A549 (cell line): ENCODE data around the gene ARAP1. TPM values are rescaled to one million over a fixed set of nuclear protein-coding genes. Genes with fewer than 3 reads are reported as not detected.
A peak's percentile ranks its signal among the peaks of the same experiment; 100 is the strongest.

Source experiments
- ATAC-seq, 2 experiments: fragments of 200-7000 bp in 1 of 2; fragments of >200 bp in 1 of 2; cut with Nextera tagmentation in 1 of 2; cut with Tn5 transposase in 1 of 2; 3 replicates each; pipeline versions ENCODE4 v1.8.0 to v1.9.1; 2018 to 2020; ENCODE audit warnings: mild to moderate bottlenecking in 1 of 2, moderate library complexity in 1 of 2
- CTCF ChIA-PET: fragments of 300-600 bp; sonication (Branson Sonifier 250); formaldehyde crosslinking; extraction: SDS; loops from one replicate; lab custom pipeline; 2021; ENCODE audit warnings: antibody characterized with exemption, inconsistent platforms; lab: Yijun Ruan, JAX
- POLR2A ChIA-PET: fragments of 350-600 bp; formaldehyde crosslinking; extraction: SDS; loops from one replicate; lab custom pipeline; 2021; ENCODE audit warnings: antibody characterized with exemption, inconsistent platforms; lab: Yijun Ruan, JAX
- DNase-seq, 2 experiments: peaks; one replicate each; pipeline versions ENCODE4 v3.0.0 to v3.0.0-alpha.2; 2011 to 2016; ENCODE audit warnings: low read depth in 1 of 2, low spot score in 1 of 2
- FAIRE-seq: peaks from 2 replicates; lab custom pipeline; 2011; peaks lifted over from hg19 to GRCh38; lab: Jason Lieb, UNC
- H3K27ac ChIP-seq, 2 experiments: fragments of >200 bp; sonication (Bioruptor Twin); formaldehyde crosslinking; 3 replicates each; pipeline ENCODE4 v1.5.1; 2016 to 2017
- H3K4me1 ChIP-seq: fragments of >200 bp; sonication (Bioruptor Twin); formaldehyde crosslinking; 3 replicates; pipeline ENCODE4 v1.6.1; 2016
- H3K4me2 ChIP-seq: fragments of >200 bp; sonication (Bioruptor Twin); formaldehyde crosslinking; 3 replicates; pipeline ENCODE4 v1.6.1; 2016
- H3K4me3 ChIP-seq: fragments of >200 bp; sonication (Bioruptor Twin); formaldehyde crosslinking; 3 replicates; pipeline ENCODE4 v1.5.1; 2016
- H3K9me3 ChIP-seq: fragments of >200 bp; sonication (Bioruptor Twin); formaldehyde crosslinking; 3 replicates; pipeline ENCODE4 v1.6.1; 2016
- BHLHE40 ChIP-seq: IDR thresholded peaks from 2 replicates; pipeline ENCODE4 v1.6.1; 2012; ENCODE audit warnings: low read depth, low read length, inconsistent platforms
- CBX8 ChIP-seq: fragments of 200-600 bp; sonication (generic); IDR thresholded peaks from 2 replicates; pipeline ENCODE4 v1.6.1; 2016
- CHD4 ChIP-seq: fragments of 200-600 bp; sonication (generic); IDR thresholded peaks from 2 replicates; pipeline ENCODE4 v1.6.1; 2016; ENCODE audit warnings: antibody characterized with exemption, mild to moderate bottlenecking, borderline replicate concordance
- EHMT2 ChIP-seq: fragments of 200-600 bp; sonication (generic); IDR thresholded peaks from 2 replicates; pipeline ENCODE4 v1.6.1; 2016; ENCODE audit warnings: antibody characterized with exemption, low read depth, mild to moderate bottlenecking, moderate library complexity
- EP300 ChIP-seq, 2 experiments: fragments of >200 bp; sonication (Bioruptor Twin); formaldehyde crosslinking; IDR thresholded peaks; 2 replicates in 1 of 2; 3 replicates in 1 of 2; pipeline ENCODE4 v1.6.1; 2016 to 2017
- FOSB ChIP-seq: fragments of 250-450 bp; sonication (Bioruptor Pico); IDR thresholded peaks from 2 replicates; pipeline ENCODE4 v1.5.0; 2020; ENCODE audit warnings: mild to moderate bottlenecking, moderate library complexity
- FOSL2 ChIP-seq, 2 experiments: fragments of 450-650 bp in 1 of 2; fragments of >200 bp in 1 of 2; sonication (Bioruptor Twin) in 1 of 2; formaldehyde crosslinking; IDR thresholded peaks; 2 replicates each; pipeline versions ENCODE4 v1.5.0 to v1.6.1; 2016 to 2020; ENCODE audit warnings: mild to moderate bottlenecking in 1 of 2, moderate library complexity in 1 of 2
- FOXS1 ChIP-seq: fragments of 250-450 bp; sonication (Bioruptor Pico); IDR thresholded peaks from 2 replicates; pipeline ENCODE4 v1.5.0; 2020; ENCODE audit warnings: mild to moderate bottlenecking, moderate library complexity
- GATA3 ChIP-seq: IDR thresholded peaks from 2 replicates; pipeline ENCODE4 v1.6.1; 2012; ENCODE audit warnings: borderline replicate concordance
- HDAC2 ChIP-seq: fragments of 200-600 bp; sonication (generic); IDR thresholded peaks from 2 replicates; pipeline ENCODE4 v1.6.1; 2016
- HOXB13 ChIP-seq: fragments of 250-450 bp; sonication (Bioruptor Pico); IDR thresholded peaks from 2 replicates; pipeline ENCODE4 v1.5.0; 2020; ENCODE audit warnings: low read depth, mild to moderate bottlenecking, moderate library complexity
- HOXB5 ChIP-seq: fragments of 250-450 bp; sonication (Bioruptor Pico); IDR thresholded peaks from 2 replicates; pipeline ENCODE4 v1.5.0; 2020; ENCODE audit warnings: mild to moderate bottlenecking, moderate library complexity
- JUN ChIP-seq, 2 experiments: fragments of >200 bp; sonication (Bioruptor Twin); formaldehyde crosslinking; IDR thresholded peaks; 2 replicates in 1 of 2; 3 replicates in 1 of 2; pipeline ENCODE4 v1.6.1; 2016 to 2017
- JUNB ChIP-seq: fragments of >200 bp; sonication (Bioruptor Twin); formaldehyde crosslinking; IDR thresholded peaks from 2 replicates; pipeline ENCODE4 v1.6.1; 2016
- MAZ ChIP-seq: fragments of 150-350 bp; IDR thresholded peaks from 2 replicates; pipeline ENCODE4 v1.6.1; 2014; ENCODE audit warnings: antibody characterized with exemption, low read depth, low read length, borderline replicate concordance
- MYC ChIP-seq: IDR thresholded peaks from 2 replicates; pipeline ENCODE4 v1.6.1; 2012; ENCODE audit warnings: mild to moderate bottlenecking, inconsistent platforms, low read length, improper control_type of control experiment, borderline replicate concordance
- NPAS2 ChIP-seq: fragments of 250-450 bp; sonication (Bioruptor Pico); IDR thresholded peaks from 2 replicates; pipeline ENCODE4 v1.8.0; 2022; ENCODE audit warnings: mild to moderate bottlenecking, moderate library complexity, borderline replicate concordance
- PHF8 ChIP-seq: fragments of 200-600 bp; sonication (generic); IDR thresholded peaks from 2 replicates; pipeline ENCODE4 v1.6.1; 2016; ENCODE audit warnings: low read depth, mild to moderate bottlenecking, antibody characterized with exemption, moderate library complexity, borderline replicate concordance
- POLR2A ChIP-seq: IDR thresholded peaks from 2 replicates; pipeline ENCODE4 v1.6.1; 2012; ENCODE audit warnings: mild to moderate bottlenecking, low read length
- RAD21 ChIP-seq, 2 experiments: fragments of >200 bp in 1 of 2; sonication (Bioruptor Twin) in 1 of 2; formaldehyde crosslinking in 1 of 2; IDR thresholded peaks in 1 of 2; conservative IDR thresholded peaks in 1 of 2; 2 replicates in 1 of 2; 3 replicates in 1 of 2; pipeline ENCODE4 v1.6.1; 2012 to 2018; ENCODE audit warnings: inconsistent platforms in 1 of 2
- RCOR1 ChIP-seq: fragments of 150-350 bp; IDR thresholded peaks from 2 replicates; pipeline ENCODE4 v1.6.1; 2014; ENCODE audit warnings: antibody characterized with exemption, low read length, low read depth
- SREBF2 ChIP-seq: fragments of 450-650 bp; IDR thresholded peaks from 2 replicates; pipeline ENCODE4 v1.6.1; 2014; ENCODE audit warnings: mild to moderate bottlenecking, moderate library complexity
- TFCP2L1 ChIP-seq: fragments of 250-450 bp; sonication (Bioruptor Pico); IDR thresholded peaks from 2 replicates; pipeline ENCODE4 v1.5.0; 2021; ENCODE audit warnings: mild to moderate bottlenecking
- TP53 ChIP-seq: fragments of 250-450 bp; sonication (Bioruptor Pico); IDR thresholded peaks from 2 replicates; pipeline ENCODE4 v1.5.0; 2021; ENCODE audit warnings: mild to moderate bottlenecking, moderate library complexity
- ZFP36 ChIP-seq: fragments of 450-650 bp; IDR thresholded peaks from 2 replicates; pipeline ENCODE4 v1.6.1; 2014; ENCODE audit warnings: borderline replicate concordance; ENCODE audit not compliant: partially characterized antibody
- ZNF302 ChIP-seq: fragments of 250-450 bp; sonication (Bioruptor Pico); IDR thresholded peaks from 2 replicates; pipeline ENCODE4 v1.9.0; 2021; ENCODE audit warnings: inconsistent platforms, mild to moderate bottlenecking, moderate library complexity
- ZSCAN20 ChIP-seq: fragments of 250-450 bp; sonication (Bioruptor Pico); IDR thresholded peaks from 2 replicates; pipeline ENCODE4 v1.8.0; 2022; ENCODE audit warnings: mild to moderate bottlenecking, moderate library complexity
- WGBS: methylation state at CpG from one replicate; pipeline ENCODE4 v1.1.6; 2017; ENCODE audit errors: missing lambda C conversion rate; 5-methylcytosine and 5-hydroxymethylcytosine counted together
- polyA plus RNA-seq, 4 experiments: library from polyadenylated mRNA; depleted of rRNA in 3 of 4; stranded (reverse); fragments of >200 nt; fragmentation: RNase III in 1 of 4; extraction: RNeasy Plus Mini Kit Qiagen cat#74134 plus additional on column Dnase treatment in 1 of 4; gene quantifications; 2 replicates in 3 of 4; 3 replicates in 1 of 4; pipeline ENCODE4 v1.2.3, GENCODE V29; 2011 to 2017
- TF ChIP-seq, protein P1 (sequence below): fragments of 150-350 bp; IDR thresholded peaks from 2 replicates; pipeline ENCODE4 v1.6.1; 2014; ENCODE audit warnings: low read depth, mild to moderate bottlenecking, low read length
- TF ChIP-seq, protein P2 (sequence below): IDR thresholded peaks from 2 replicates; pipeline ENCODE4 v1.6.1; 2012
- TF ChIP-seq, protein P3 (sequence below): fragments of >200 bp; sonication (Bioruptor Twin); formaldehyde crosslinking; IDR thresholded peaks from 2 replicates; pipeline ENCODE4 v1.6.1; 2016
- TF ChIP-seq, protein P4 (sequence below): IDR thresholded peaks from 2 replicates; pipeline ENCODE4 v1.6.1; 2012; ENCODE audit warnings: low read depth, borderline replicate concordance

The ARAP1 gene
- polyA plus RNA-seq, 2 of the 4 experiments (the other 2 are of a cell fraction) = 29.5 to 30.1 TPM

DNA sequence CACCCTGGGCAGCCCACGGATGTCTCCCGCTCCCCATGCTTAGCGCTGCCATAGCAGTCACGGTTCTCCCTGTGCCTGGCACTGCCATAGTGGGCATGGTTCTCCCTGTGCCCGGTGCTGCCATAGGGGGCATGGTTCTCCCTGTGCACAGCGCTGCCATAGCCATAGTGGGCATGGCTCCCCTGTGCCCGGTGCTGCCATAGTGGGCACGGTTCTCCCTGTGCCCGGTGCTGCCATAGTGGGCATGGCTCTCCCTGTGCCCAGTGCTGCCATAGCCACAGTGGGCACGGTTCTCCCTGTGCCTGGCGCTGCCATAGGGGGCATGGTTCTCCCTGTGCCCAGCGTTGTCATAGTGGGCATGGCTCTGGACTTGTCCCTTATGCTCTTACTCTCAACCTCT, 19.9 kb upstream of the ARAP1 start:
- 73% methylated on average over 5 of the region's 12 CpGs for WGBS
- POLR2A ChIA-PET = no interaction called here
- no peak for ATAC-seq
- Histone ChIP-seq H3K4me1 (peaks cover 7% of the 10 kb centered on the region; the same call in 2 of the 3 replicates), H3K27ac (no peak overlapping the region; a peak in 1 of 6 replicates), H3K4me3 (no peak overlapping the region), H3K9me3 (no peaks in the 10 kb centered on the region), H3K4me2 (no peak overlapping the region)
- DNase-seq = no peak
- FAIRE-seq = no peak
- CTCF ChIA-PET = interaction anchor here (0.7 to 2.4 kb wide), 9 partner anchors 10 to 47 kb away, joined by 3 to 11 read pairs (median 3); partner anchors contain the start of gene STARD10
- TF ChIP-seq TP53 (CRISPR knock-in tag) (no peak), RCOR1 (no peak), RAD21 (conservative IDR thresholded peaks at IDR 0.05 in 1 of 2, IDR thresholded peaks at IDR 0.05 in 1 of 2) (no peak), CHD4 (no peak), HDAC2 (no peak), MYC (no peak), JUNB (no peak), HOXB13 (CRISPR knock-in tag) (no peak), MAZ (no peak), EHMT2 (no peak), ZSCAN20 (CRISPR knock-in tag) (no peak), FOSL2 (IDR thresholded peaks at IDR 0.05) (no peak), FOSL2 (CRISPR knock-in tag; IDR thresholded peaks at IDR 0.05) (no peak), PHF8 (no peak), CBX8 (no peak)
- TF ChIP-seq, protein P1, sequence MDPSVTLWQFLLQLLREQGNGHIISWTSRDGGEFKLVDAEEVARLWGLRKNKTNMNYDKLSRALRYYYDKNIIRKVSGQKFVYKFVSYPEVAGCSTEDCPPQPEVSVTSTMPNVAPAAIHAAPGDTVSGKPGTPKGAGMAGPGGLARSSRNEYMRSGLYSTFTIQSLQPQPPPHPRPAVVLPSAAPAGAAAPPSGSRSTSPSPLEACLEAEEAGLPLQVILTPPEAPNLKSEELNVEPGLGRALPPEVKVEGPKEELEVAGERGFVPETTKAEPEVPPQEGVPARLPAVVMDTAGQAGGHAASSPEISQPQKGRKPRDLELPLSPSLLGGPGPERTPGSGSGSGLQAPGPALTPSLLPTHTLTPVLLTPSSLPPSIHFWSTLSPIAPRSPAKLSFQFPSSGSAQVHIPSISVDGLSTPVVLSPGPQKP = no peak

DNA sequence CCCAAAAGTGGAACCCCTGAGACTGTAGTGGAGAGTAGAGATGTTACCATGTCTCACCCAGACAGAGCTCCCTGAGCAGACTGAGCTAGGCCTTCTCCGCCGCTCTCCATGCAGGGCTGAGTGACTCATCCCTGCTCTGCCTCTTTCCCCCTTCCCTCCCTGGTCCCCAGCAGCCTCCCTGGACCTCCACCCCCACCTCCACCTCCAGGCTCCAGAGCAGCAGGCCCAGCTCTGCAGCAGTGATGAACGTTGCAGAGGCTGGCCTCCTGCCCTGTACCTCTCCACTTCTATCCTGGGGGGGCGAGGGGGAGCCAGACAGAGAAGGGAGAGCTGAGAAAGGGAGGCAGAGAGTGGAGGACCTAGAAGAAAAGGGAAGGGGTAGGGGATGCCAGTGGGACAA, 19.3 kb upstream of the ARAP1 start:
- Histone ChIP-seq H3K4me2 (no peak overlapping the region), H3K4me1 (peaks cover 7% of the 10 kb centered on the region; the same call in 2 of the 3 replicates), H3K27ac (peak overlapping the region in 1 of 2 experiments; percentile 24; a peak in 1 of 6 replicates), H3K9me3 (no peaks in the 10 kb centered on the region), H3K4me3 (no peak overlapping the region)
- 57% methylated on average over 2 of the region's 4 CpGs for WGBS
- FAIRE-seq = no peak
- TF ChIP-seq, protein P1 = no peak
- TF ChIP-seq, protein P2, sequence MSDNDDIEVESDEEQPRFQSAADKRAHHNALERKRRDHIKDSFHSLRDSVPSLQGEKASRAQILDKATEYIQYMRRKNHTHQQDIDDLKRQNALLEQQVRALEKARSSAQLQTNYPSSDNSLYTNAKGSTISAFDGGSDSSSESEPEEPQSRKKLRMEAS = no peak
- TF ChIP-seq TFCP2L1 (no peak), SREBF2 (no peak)
- no peak for DNase-seq
- peak in 1 of 2 experiments; percentile 29; a peak in 2 of 6 replicates for ATAC-seq
- POLR2A ChIA-PET = interaction anchor here (0.5 kb wide), 1 partner anchor 10 kb away, joined by 4 read pairs; no protein-coding TSS in a partner anchor
- CTCF ChIA-PET = interaction anchor here (0.5 to 2.4 kb wide), 9 partner anchors 13 to 46 kb away, joined by 3 to 11 read pairs (median 3); partner anchors contain the start of gene STARD10

DNA sequence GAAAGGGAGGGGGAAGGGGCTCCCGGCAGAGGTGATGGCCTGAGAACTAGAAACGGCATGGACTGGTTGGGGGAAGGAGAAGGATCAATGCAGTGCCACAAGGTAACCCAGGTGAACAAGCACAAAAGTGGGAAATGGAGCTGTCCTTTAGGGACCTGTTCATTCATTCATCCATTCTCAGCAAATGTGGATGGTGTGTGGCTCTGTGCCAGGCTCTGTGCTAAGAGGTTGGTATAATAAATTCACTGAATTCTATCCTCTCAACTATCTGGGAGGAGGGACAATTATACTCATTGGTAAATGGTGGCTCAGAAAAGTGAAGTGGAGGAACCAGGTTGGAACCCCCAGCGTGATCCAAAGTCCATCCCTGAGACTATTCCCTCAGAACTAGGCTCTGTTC, 18.6 kb upstream of the ARAP1 start:
- TF ChIP-seq ZSCAN20 (CRISPR knock-in tag) (no peak), GATA3 (no peak), HOXB5 (CRISPR knock-in tag) (no peak), FOXS1 (CRISPR knock-in tag) (no peak), SREBF2 (no peak), RCOR1 (no peak), CHD4 (no peak), ZFP36 (no peak), EP300 (IDR thresholded peaks at IDR 0.05) (no peak), BHLHE40 (no peak), POLR2A (no peak), NPAS2 (CRISPR knock-in tag) (no peak), TP53 (CRISPR knock-in tag) (no peak), ZNF302 (CRISPR knock-in tag) (no peak), JUN (IDR thresholded peaks at IDR 0.05) (no peak), HDAC2 (no peak), FOSB (CRISPR knock-in tag) (no peak), EHMT2 (no peak)
- TF ChIP-seq, protein P3, sequence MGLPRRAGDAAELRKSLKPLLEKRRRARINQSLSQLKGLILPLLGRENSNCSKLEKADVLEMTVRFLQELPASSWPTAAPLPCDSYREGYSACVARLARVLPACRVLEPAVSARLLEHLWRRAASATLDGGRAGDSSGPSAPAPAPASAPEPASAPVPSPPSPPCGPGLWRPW = no peak
- TF ChIP-seq, protein P4, sequence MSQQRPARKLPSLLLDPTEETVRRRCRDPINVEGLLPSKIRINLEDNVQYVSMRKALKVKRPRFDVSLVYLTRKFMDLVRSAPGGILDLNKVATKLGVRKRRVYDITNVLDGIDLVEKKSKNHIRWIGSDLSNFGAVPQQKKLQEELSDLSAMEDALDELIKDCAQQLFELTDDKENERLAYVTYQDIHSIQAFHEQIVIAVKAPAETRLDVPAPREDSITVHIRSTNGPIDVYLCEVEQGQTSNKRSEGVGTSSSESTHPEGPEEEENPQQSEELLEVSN = no peak
- H3K4me3 ChIP-seq = no peak overlapping the region
- H3K27ac ChIP-seq = no peak overlapping the region
- WGBS = 84% methylated on average over 3 of the region's 3 CpGs
- DNase-seq (no peak), FAIRE-seq (no peak), ATAC-seq (no peak)
- ChIA-PET CTCF (interaction anchor here (0.5 to 2.4 kb wide), 4 partner anchors 17 to 24 kb away, joined by 3 to 11 read pairs (median 4); partner anchors contain the start of gene STARD10), POLR2A (interaction anchor here (0.5 kb wide), 1 partner anchor 9 kb away, joined by 4 read pairs; no protein-coding TSS in a partner anchor)
- H3K4me1 ChIP-seq = peaks cover 7% of the 10 kb centered on the region; the same call in 2 of the 3 replicates
- H3K4me2 ChIP-seq = no peak overlapping the region
- no peaks in the 10 kb centered on the region for H3K9me3 ChIP-seq
